CD8-positive, alpha-beta memory T cell (primary cell): Measurements from ENCODE around the gene FUOM. TPM values are rescaled to one million over a fixed set of nuclear protein-coding genes. Genes with fewer than 3 reads are reported as not detected.
A peak's percentile ranks its signal among the peaks of the same experiment; 100 is the strongest.

ENCODE experiments used
- CTCF ChIA-PET: fragments of 350-600 bp; sonication (Branson Sonifier 250); formaldehyde crosslinking; loops from one replicate; lab custom pipeline; 2021; ENCODE audit warnings: antibody characterized with exemption; lab: Charles Lee
- POLR2A ChIA-PET: fragments of 350-600 bp; sonication (Branson Sonifier 250); formaldehyde crosslinking; loops from one replicate; lab custom pipeline; 2021; ENCODE audit warnings: antibody characterized with exemption; lab: Charles Lee
- DNase-seq, 5 donors: peaks; one replicate each; pipeline versions ENCODE4 v3.0.0 to v3.0.0-alpha.2; 2020 to 2022; ENCODE audit warnings: mixed read lengths in 1 of 5
- H3K27ac ChIP-seq: one replicate; pipeline ENCODE4 v1.7.0; 2013; ENCODE audit warnings: low read depth, mild to moderate bottlenecking, low read length, moderate library complexity
- H3K27me3 ChIP-seq: 2 replicates; pipeline ENCODE4 v1.7.0; 2013; ENCODE audit warnings: low read length, mild to moderate bottlenecking; ENCODE audit not compliant: insufficient read depth, poor library complexity, severe bottlenecking
- H3K36me3 ChIP-seq: 2 replicates; pipeline ENCODE4 v1.7.0; 2013; ENCODE audit warnings: mild to moderate bottlenecking, low read length, moderate library complexity; ENCODE audit not compliant: insufficient read depth
- H3K4me1 ChIP-seq: 2 replicates; pipeline ENCODE4 v1.7.0; 2013; ENCODE audit warnings: mild to moderate bottlenecking, low read length, moderate library complexity; ENCODE audit not compliant: insufficient read depth
- H3K4me3 ChIP-seq: 2 replicates; pipeline ENCODE4 v1.7.0; 2013; ENCODE audit warnings: mild to moderate bottlenecking, low read length
- H3K9me3 ChIP-seq: 2 replicates; pipeline ENCODE4 v1.7.0; 2013; ENCODE audit warnings: mild to moderate bottlenecking, low read length
- H3K27ac Mint-ChIP-seq, 8 donors: one replicate each; pipeline ENCODE4 v1.8.0; 2020 to 2021; ENCODE audit warnings: mixed read lengths in 8 of 8, mild to moderate bottlenecking in 6 of 8, inconsistent platforms in 3 of 8, moderate library complexity in 3 of 8
- H3K27me3 Mint-ChIP-seq, 2 donors: one replicate each; pipeline ENCODE4 v1.8.0; 2020 to 2021; ENCODE audit warnings: mixed read lengths in 2 of 2, mild to moderate bottlenecking in 1 of 2, moderate library complexity in 1 of 2
- H3K36me3 Mint-ChIP-seq, 3 donors: one replicate each; pipeline ENCODE4 v1.8.0; 2020 to 2021; ENCODE audit warnings: mixed read lengths in 3 of 3, inconsistent platforms in 1 of 3, mild to moderate bottlenecking in 1 of 3
- H3K4me1 Mint-ChIP-seq, 3 donors: one replicate each; pipeline ENCODE4 v1.8.0; 2020 to 2021; ENCODE audit warnings: mixed read lengths in 3 of 3, inconsistent platforms in 1 of 3, mild to moderate bottlenecking in 1 of 3
- H3K4me3 Mint-ChIP-seq, 7 donors: one replicate each; pipeline ENCODE4 v1.8.0; 2020 to 2021; ENCODE audit warnings: mixed read lengths in 7 of 7, mild to moderate bottlenecking in 6 of 7, moderate library complexity in 4 of 7, inconsistent platforms in 2 of 7
- H3K9me3 Mint-ChIP-seq, 5 donors: one replicate each; pipeline ENCODE4 v1.8.0; 2020 to 2022; ENCODE audit warnings: mixed read lengths in 5 of 5, mild to moderate bottlenecking in 3 of 5, moderate library complexity in 2 of 5, inconsistent platforms in 1 of 5
- polyA plus RNA-seq: library from polyadenylated mRNA; unstranded; fragments of 300-500 nt; fragmentation: Illumina TruSeq; gene quantifications from one replicate; pipeline ENCODE4 v1.2.3, GENCODE V29; 2021
- total RNA-seq, 2 experiments: library from RNA; stranded (reverse); gene quantifications; one replicate each; pipeline ENCODE4 v1.2.3, GENCODE V29; 2021

The FUOM gene
- total and polyA plus RNA-seq, 3 experiments from 2014 or later: 22.9 to 39.8 (median 34.6) TPM

- no peak for DNase-seq
- Histone ChIP-seq H3K27me3 (peaks cover 39% of the 10 kb centered on the region), H3K4me3 (no peak overlapping the region), H3K27ac (no peak overlapping the region), H3K9me3 (no peaks in the 10 kb centered on the region), H3K36me3 (no peaks in the 10 kb centered on the region), H3K4me1 (peaks cover 20% of the 10 kb centered on the region)
- Mint-ChIP-seq H3K4me1 (peaks cover 5 to 21% (median 10%) of the 10 kb centered on the region in 3 donors), H3K36me3 (no peaks in the 10 kb centered on the region), H3K9me3 (no peaks in the 10 kb centered on the region), H3K27ac (no peak overlapping the region), H3K4me3 (no peak overlapping the region), H3K27me3 (peaks cover 15 to 42% of the 10 kb centered on the region in 2 donors)
- ChIA-PET CTCF (interaction anchor here (0.6 to 3.0 kb wide), 28 partner anchors 8 to 288 kb away, joined by 3 to 21 read pairs (median 5); partner anchors contain the start of genes FUOM and MTG1), POLR2A (no interaction called here)
Measured at GRCh38 chr10:133328358-133329343, 29.2 kb downstream of the FUOM start.

- CTCF ChIA-PET: interaction anchor here (2.1 to 3.0 kb wide), 3 partner anchors 13 to 193 kb away, joined by 11 to 21 read pairs (median 17); no protein-coding TSS in a partner anchor
- peaks cover 16 to 42% of the 10 kb centered on the region in 2 donors for H3K27me3 Mint-ChIP-seq
- H3K27me3 ChIP-seq: peaks cover 39% of the 10 kb centered on the region
Measured at GRCh38 chr10:133327651-133328357, 30.0 kb downstream of the FUOM start.

GRCh38 chr10:133326745-133327650 lies 30.8 kb downstream of the FUOM start:
- peaks cover 20% of the 10 kb centered on the region for H3K4me1 ChIP-seq
- POLR2A ChIA-PET: interaction anchor here (1.0 kb wide), 1 partner anchor 8 kb away, joined by 3 read pairs; no protein-coding TSS in a partner anchor
- peak in 1 of 5 donors; percentile 28 for DNase-seq
- CTCF ChIA-PET: interaction anchor here (3.0 kb wide), 1 partner anchor 12 kb away, joined by 17 read pairs; no protein-coding TSS in a partner anchor
- H3K27ac ChIP-seq: no peak overlapping the region
- Mint-ChIP-seq H3K4me1 (peaks cover 5 to 21% (median 6%) of the 10 kb centered on the region in 3 donors), H3K27ac (peak overlapping the region in 2 of 8 donors; percentile 11 to 45), H3K9me3 (no peaks in the 10 kb centered on the region), H3K4me3 (peak overlapping the region in 1 of 7 donors; percentile 18), H3K36me3 (no peaks in the 10 kb centered on the region), H3K27me3 (peaks cover 16 to 42% of the 10 kb centered on the region in 2 donors)
- H3K9me3 ChIP-seq: no peaks in the 10 kb centered on the region
- H3K27me3 ChIP-seq: peaks cover 39% of the 10 kb centered on the region
- no peaks in the 10 kb centered on the region for H3K36me3 ChIP-seq
- no peak overlapping the region for H3K4me3 ChIP-seq

More at GRCh38 chr10:133327651-133328357, 30.0 kb downstream of the FUOM start:
- Mint-ChIP-seq H3K27ac (peak overlapping the region in 2 of 8 donors; percentile 11 to 45), H3K36me3 (no peaks in the 10 kb centered on the region), H3K4me3 (peak overlapping the region in 1 of 7 donors; percentile 48), H3K9me3 (no peaks in the 10 kb centered on the region), H3K4me1 (peaks cover 5 to 21% (median 10%) of the 10 kb centered on the region in 3 donors)
- POLR2A ChIA-PET: no interaction called here
- no peaks in the 10 kb centered on the region for H3K9me3 ChIP-seq
- no peaks in the 10 kb centered on the region for H3K36me3 ChIP-seq
- peak in 1 of 5 donors; percentile 43 for DNase-seq
- no peak overlapping the region for H3K4me3 ChIP-seq
- H3K4me1 ChIP-seq: peaks cover 20% of the 10 kb centered on the region
- H3K27ac ChIP-seq: no peak overlapping the region

- Mint-ChIP-seq H3K27ac (no peak overlapping the region), H3K36me3 (no peaks in the 10 kb centered on the region), H3K9me3 (no peaks in the 10 kb centered on the region), H3K4me3 (peak overlapping the region in 3 of 7 donors; percentile 12 to 50 (median 24)), H3K4me1 (peaks cover 5 to 21% (median 6%) of the 10 kb centered on the region in 3 donors), H3K27me3 (peaks cover 16 to 41% of the 10 kb centered on the region in 2 donors)
- H3K9me3 ChIP-seq: no peaks in the 10 kb centered on the region
- no peak for DNase-seq
- H3K27me3 ChIP-seq: peaks cover 39% of the 10 kb centered on the region
- peaks cover 20% of the 10 kb centered on the region for H3K4me1 ChIP-seq
- no peak overlapping the region for H3K27ac ChIP-seq
- ChIA-PET POLR2A (interaction anchor here (1.0 kb wide), 1 partner anchor 8 kb away, joined by 3 read pairs; no protein-coding TSS in a partner anchor), CTCF (no interaction called here)
- no peaks in the 10 kb centered on the region for H3K36me3 ChIP-seq
- H3K4me3 ChIP-seq: peak overlapping the region; percentile 34
Measured at GRCh38 chr10:133326223-133326551, 31.6 kb downstream of the FUOM start.

GRCh38 chr10:133325440-133326222 lies 32.2 kb downstream of the FUOM start:
- Mint-ChIP-seq H3K4me3 (peak overlapping the region; percentile 37 to 85 (median 74)), H3K9me3 (no peaks in the 10 kb centered on the region), H3K27me3 (peaks cover 16 to 36% of the 10 kb centered on the region in 2 donors), H3K4me1 (peaks cover 5 to 21% (median 6%) of the 10 kb centered on the region in 3 donors), H3K27ac (peak overlapping the region in 2 of 8 donors; percentile 18 to 47), H3K36me3 (no peaks in the 10 kb centered on the region)
- Histone ChIP-seq H3K27ac (no peak overlapping the region), H3K4me3 (peak overlapping the region; percentile 34), H3K9me3 (no peaks in the 10 kb centered on the region), H3K27me3 (peaks cover 39% of the 10 kb centered on the region), H3K4me1 (peaks cover 20% of the 10 kb centered on the region), H3K36me3 (no peaks in the 10 kb centered on the region)
- ChIA-PET POLR2A (interaction anchor here (1.0 kb wide), 1 partner anchor 9 kb away, joined by 3 read pairs; no protein-coding TSS in a partner anchor), CTCF (interaction anchor here (0.8 kb wide), 1 partner anchor 36 kb away, joined by 3 read pairs; no protein-coding TSS in a partner anchor)
- DNase-seq: peak in 1 of 5 donors; percentile 45

- ChIA-PET POLR2A (interaction anchor here (0.6 to 1.5 kb wide), 2 partner anchors 9 to 25 kb away, joined by 3 to 4 read pairs; no protein-coding TSS in a partner anchor), CTCF (interaction anchor here (0.8 to 2.7 kb wide), 4 partner anchors 7 to 37 kb away, joined by 3 to 12 read pairs (median 5); partner anchors contain the start of gene CALY)
- peak overlapping the region; percentile 4 for H3K4me3 ChIP-seq
- H3K9me3 ChIP-seq: no peaks in the 10 kb centered on the region
- peaks cover 18 to 41% of the 10 kb centered on the region in 2 donors for H3K27me3 Mint-ChIP-seq
- peak overlapping the region in 4 of 7 donors; percentile 20 to 85 (median 44) for H3K4me3 Mint-ChIP-seq
- no peaks in the 10 kb centered on the region for H3K9me3 Mint-ChIP-seq
- DNase-seq: peak in 1 of 5 donors; percentile 37
- H3K27ac ChIP-seq: no peak overlapping the region
- no peaks in the 10 kb centered on the region for H3K36me3 ChIP-seq
- peaks cover 4 to 19% (median 4%) of the 10 kb centered on the region in 3 donors for H3K4me1 Mint-ChIP-seq
- no peaks in the 10 kb centered on the region for H3K36me3 Mint-ChIP-seq
- H3K27me3 ChIP-seq: peaks cover 39% of the 10 kb centered on the region
- peaks cover 19% of the 10 kb centered on the region for H3K4me1 ChIP-seq
- peak overlapping the region in 1 of 8 donors; percentile 60 for H3K27ac Mint-ChIP-seq
Measured at GRCh38 chr10:133324857-133325260, 33.0 kb downstream of the FUOM start.
